Lung microvascular endothelial cell (primary cell): Measurements from ENCODE around the gene SBNO2. TPM values are rescaled to one million over a fixed set of nuclear protein-coding genes. Genes with fewer than 3 reads are reported as not detected.
A peak's percentile ranks its signal among the peaks of the same experiment; 100 is the strongest.
"Not testable (repeated sequence)": the region's sequence is repeated elsewhere in the genome, so short reads cannot be mapped to it uniquely, and the experiment has no call there.

Source experiments
- DNase-seq, 2 donors: peaks; one replicate each; pipeline versions ENCODE4 v3.0.0 to v3.0.0-alpha.2; 2010; ENCODE audit warnings: low read depth in 2 of 2
- total RNA-seq: library from RNA; depleted of rRNA; stranded (reverse); fragments of >200 nt; gene quantifications from 2 replicates; pipeline ENCODE4 v1.2.1, GENCODE V29; 2014

The SBNO2 gene
- total RNA-seq, 1 donor from 2014 or later = 28.2 TPM

DNA sequence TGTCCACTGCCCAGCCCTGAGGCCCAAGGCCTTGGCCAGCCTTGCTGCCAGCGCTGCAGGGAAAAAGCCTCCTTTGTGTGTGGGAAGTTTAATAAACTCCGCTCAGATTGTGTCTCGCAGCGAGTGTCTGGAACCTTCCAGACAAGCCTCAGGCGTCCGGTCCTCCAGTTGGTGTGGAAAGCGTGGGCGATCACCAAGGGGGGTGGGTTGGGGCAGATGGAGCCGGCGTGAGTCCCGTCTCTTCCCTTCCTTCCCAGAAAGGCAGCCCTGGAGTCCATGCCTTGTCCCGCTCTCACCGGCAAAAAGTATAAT, 36.1 kb upstream of the SBNO2 start:
- no peak for DNase-seq

DNA sequence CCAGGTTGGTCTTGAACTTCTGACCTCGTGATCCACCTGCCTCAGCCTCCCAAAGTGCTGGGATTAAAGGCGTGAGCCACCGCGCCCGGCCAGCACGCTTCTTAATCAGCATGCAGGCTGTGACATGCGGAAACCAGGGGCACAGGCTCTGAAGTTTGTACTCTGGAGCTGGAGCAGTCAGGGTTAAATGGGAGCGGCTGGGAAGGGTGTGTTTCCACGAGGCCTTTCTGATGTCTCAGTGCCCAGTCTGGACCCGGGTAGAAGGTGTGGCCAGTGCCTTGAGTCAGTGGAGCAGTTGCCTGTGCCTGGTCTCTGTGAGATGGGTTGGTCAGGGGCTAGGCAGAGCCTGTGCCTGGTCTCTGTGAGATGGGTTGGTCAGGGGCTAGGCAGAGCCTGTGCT, 34.8 kb upstream of the SBNO2 start:
- DNase-seq = peak in 1 of 2 donors; percentile 23

GRCh38 chr19:1206864-1207450, 32.9 kb upstream of the SBNO2 start:
- peak; percentile 46 to 52 for DNase-seq

DNA sequence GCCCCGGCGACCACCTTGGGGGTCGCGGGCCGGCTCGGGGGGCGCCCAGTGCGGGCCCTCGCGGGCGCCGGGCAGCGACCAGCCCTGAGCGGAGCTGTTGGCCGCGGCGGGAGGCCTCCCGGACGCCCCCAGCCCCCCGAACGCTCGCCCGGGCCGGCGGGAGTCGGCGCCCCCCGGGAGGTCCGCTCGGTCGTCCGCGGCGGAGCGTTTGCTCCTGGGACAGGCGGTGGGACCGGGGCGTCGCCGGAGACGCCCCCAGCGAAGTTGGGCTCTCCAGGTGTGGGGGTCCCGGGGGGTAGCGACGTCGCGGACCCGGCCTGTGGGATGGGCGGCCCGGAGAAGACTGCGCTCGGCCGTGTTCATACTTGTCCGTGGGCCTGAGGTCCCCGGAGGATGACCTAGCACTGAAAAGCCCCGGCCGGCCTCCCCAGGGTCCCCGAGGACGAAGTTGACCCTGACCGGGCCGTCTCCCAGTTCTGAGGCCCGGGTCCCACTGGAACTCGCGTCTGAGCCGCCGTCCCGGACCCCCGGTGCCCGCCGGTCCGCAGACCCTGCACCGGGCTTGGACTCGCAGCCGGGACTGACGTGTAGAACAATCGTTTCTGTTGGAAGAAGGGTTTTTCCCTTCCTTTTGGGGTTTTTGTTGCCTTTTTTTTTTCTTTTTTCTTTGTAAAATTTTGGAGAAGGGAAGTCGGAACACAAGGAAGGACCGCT, 32.2 kb upstream of the SBNO2 start:
- peak in 1 of 2 donors; percentile 12 for DNase-seq

GRCh38 chr19:1205114-1206099, 31.3 kb upstream of the SBNO2 start, which contains the start of gene STK11:
TSS of gene STK11 (plus strand) at chr19:1205778. CDS start at chr19:1206914, 1,136 bp downstream.
- peak; percentile 98 to 99 for DNase-seq

DNA sequence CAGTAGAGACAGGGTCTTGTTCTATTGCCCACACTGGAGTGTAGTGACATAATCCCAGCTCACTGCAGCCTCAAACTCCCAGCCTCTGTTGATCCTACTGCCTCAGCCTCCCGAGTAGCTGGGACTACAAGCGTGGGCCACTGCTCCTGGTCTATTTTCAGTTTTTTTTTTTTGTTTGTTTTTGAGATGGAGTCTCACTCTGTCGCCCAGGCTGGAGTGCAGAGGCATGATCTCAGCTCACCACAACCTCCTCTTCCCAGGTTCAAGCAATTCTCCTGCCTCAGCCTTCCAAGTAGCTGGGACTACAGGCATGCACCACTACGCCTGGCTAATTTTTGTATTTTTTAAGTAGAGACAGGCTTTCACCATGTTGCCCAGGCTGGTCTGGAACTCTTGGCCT, 26.5 kb upstream of the SBNO2 start:
- DNase-seq = not testable (repeated sequence)

DNA sequence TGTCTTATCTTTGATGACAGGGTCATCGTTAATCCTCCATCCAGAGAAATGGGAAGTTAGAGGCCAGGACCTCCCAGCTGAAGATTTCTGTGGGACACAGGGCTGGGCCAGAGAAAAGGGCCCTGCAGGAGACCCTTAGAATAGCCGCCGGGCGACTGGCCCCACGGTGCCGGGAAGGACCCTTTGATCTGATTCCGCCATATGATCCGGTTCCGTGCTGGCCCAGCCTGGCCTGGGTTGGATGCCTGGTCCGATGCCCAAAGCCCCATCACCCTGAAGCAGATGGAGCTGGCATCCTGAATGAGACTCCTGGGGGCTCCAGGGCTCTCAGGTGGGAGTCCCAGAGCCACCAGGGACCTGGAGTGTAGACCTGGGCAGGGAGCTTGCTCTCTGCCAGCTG, 25.5 kb upstream of the SBNO2 start:
- DNase-seq = no peak

DNA sequence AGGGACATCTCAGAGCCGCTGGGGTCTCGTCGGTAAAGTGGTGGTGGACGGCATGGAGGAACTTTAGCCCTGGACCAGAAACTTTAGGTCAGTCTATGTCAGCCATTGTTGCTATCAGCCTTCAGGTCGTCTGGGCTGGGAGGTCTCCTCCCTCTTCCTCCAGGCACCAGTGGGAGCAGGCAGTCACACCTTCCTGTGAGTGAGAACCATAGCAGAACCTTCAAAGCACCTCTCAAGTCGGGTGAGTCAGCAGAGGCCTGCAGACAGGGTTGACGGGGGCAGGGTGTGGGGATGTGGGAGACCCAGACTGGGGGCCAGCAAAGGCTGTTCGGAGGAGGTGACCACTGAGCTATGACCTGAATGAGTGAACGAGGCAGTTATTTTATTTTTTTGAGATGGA, 15.4 kb upstream of the SBNO2 start:
- peak in 1 of 2 donors; percentile 50 for DNase-seq

DNA sequence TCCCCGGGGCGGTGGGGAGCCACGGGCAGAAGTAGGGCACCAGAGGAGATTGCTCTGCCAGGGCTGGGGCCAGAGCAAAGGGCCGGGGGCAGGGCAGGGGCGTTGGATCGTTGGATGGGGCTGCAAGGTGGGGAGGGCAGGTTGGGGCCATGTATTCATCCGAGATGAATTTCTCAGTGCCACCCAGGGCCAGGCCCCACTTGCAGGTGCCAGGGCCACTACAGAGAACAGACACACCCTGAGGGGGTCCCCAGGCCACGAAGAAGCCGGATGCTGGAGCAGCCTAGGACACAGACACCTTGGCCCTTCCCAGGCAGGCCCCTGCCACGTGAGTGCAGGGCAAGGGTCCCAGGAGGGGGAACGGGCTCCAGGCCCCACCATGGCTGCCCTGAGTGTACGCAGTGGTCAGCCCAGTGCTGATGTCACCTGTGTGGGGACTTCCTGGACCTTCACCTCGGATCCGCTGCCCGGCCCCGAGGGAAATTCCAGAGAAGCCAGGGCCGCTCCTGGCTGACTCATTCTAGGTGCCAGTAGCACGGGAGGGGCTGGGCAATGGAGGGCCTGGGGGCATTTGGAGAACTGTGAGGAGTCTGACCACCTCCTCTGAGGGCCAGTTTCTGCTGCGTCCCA, 9.6 kb upstream of the SBNO2 start:
- peak; percentile 51 to 75 for DNase-seq

GRCh38 chr19:1182727-1183126, 8.7 kb upstream of the SBNO2 start:
- DNase-seq = no peak

DNA sequence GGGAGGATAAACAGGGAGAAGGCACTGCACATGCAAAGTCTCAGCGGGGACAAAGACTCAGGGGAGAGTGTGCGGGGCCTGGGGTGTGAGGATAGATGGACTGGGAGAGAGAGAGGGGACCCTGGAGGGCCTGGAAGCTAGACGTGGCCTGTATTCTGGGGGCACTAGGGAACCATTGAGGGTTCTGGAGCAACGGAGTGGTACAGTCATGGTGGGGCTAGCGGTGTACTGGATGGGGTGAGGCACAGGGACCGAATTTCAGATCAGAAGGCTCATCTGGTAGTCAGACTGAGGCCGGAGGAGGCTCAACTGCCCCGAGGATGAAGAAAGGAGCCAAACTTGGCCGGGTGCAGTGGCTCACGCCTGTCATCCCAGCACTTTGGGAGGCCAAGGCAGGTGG, 8.0 kb upstream of the SBNO2 start:
- DNase-seq = no peak

DNA sequence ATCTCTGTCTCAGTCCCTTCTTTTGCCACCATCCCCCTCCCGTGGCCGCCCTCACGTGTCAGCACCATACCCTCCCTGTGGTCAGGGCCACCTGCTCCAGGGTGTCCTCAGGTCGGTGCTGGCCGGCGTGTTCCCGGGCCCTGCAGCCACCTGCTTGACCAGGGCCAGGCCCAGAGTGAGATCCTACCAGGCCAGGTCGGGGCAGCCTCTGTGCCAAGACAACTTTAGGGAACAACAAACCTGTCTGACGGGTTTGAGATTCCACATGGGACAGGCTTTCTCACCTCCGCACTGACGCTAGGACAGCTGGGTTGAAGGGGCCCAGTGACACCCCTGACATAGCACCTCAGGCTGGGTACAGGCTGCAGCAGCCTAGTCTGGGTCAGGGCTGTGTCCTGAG, 7.5 kb upstream of the SBNO2 start:
- no peak for DNase-seq

GRCh38 chr19:1177322-1178114, 3.5 kb upstream of the SBNO2 start:
- DNase-seq = peak; percentile 75 to 90

GRCh38 chr19:1173159-1173844, 766 bp downstream of the SBNO2 start:
- peak in 1 of 2 donors; percentile 36 for DNase-seq

DNA sequence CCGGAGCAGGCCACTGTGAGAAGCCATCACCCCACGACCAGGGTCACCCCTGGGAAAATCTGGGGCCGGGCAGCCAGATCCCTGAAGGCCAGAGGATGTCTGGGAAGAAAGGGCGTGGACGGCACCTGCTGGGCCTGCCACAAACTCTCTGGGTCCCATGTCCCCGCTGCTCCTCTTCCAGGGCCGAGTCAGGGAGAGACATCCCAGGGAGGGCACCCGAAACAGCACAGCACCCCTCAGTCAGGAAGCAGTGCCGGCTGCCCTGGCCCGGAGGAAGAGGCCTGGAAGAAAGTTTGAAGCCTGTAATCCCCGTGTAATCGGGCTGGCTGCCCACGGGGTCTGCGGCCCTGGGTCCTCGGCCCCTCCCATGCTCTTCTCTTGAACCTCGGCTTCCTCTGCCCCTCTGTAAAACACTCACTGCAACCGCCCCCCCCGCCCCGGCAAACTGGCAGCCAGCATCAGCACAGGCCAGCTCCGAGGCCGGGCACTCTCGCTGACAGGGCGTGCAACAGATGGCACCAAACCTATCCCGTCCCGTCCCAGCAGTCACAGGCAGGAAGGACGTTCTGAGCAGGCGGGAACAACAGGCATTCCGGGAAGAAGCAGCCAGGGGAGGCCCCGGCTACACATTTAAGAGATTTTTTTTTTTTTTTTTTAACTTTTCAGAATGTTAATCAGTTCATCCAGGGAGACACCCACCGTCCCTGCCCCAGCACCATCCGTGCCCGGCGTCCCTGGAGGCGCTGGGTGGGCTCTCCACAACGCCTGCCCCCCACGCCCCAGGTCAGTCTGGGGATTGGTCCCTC, 1.5 kb downstream of the SBNO2 start:
- DNase-seq = peak; percentile 60 to 88

DNA sequence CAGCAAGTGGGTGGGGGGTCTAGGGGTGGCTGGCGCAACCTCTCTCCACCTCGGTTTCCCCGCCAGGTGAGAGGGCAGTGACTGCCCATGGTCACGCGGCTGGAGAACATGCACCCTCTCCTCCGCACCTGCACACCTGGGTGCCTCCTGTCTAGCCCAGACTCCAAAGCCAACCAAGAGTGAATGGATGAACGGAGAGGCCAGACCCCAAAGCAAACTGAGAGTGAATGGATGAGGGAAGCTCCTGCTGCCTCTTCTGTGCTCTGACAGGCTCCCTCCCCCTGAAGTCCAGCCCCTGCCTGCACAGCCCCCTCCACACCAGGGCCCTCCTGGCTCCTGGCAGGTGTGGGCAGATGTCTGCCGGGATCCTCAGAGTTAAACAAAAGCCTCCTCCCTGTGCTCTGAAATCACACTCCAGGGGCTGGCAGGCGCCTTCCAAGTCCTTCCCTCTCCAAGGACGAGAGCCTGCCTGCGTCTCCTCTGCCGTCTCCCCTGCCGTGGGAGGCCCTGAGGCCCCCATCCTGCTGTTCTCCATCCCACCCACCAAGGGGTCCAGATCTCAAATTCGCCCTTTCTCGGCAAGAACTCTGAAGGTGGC, 2.2 kb downstream of the SBNO2 start:
- DNase-seq = no peak

GRCh38 chr19:1170938-1171754, 2.9 kb downstream of the SBNO2 start:
- DNase-seq = no peak
